GM10248 (cell line): ENCODE data around the gene HOMER3.

Source experiments
- CTCF ChIA-PET: fragments of 300-600 bp; sonication (Branson Sonifier 250); formaldehyde crosslinking; extraction: SDS; loops from one replicate; lab custom pipeline; 2021; ENCODE audit warnings: antibody characterized with exemption; lab: Yijun Ruan, JAX
- POLR2A ChIA-PET: fragments of 350-650 bp; sonication (Branson Sonifier 250); formaldehyde crosslinking; extraction: SDS; loops from one replicate; lab custom pipeline; 2020; ENCODE audit warnings: antibody characterized with exemption; lab: Yijun Ruan, JAX
- DNase-seq: peaks from one replicate; pipeline ENCODE4 v3.0.0; 2012; ENCODE audit errors: extremely low spot score
- CTCF ChIP-seq: IDR thresholded peaks from 2 replicates; pipeline ENCODE4 v1.5.1; 2012; ENCODE audit warnings: mild to moderate bottlenecking, low read depth; ENCODE audit errors: extremely low read depth, missing control alignments, control extremely low read depth

Gene HOMER3

GRCh38 chr19:18929311-18929710 lies 11.7 kb downstream of the HOMER3 start:
- CTCF ChIA-PET: interaction anchor here (1.9 kb wide), 1 partner anchor 10 kb away, joined by 6 read pairs; the partner anchor contains the start of genes COPE and DDX49
- no peak for DNase-seq
- POLR2A ChIA-PET: interaction anchor here (0.5 to 3.1 kb wide), 2 partner anchors 10 to 53 kb away, joined by 3 to 21 read pairs; partner anchors contain the start of genes COPE and DDX49
- no peak for TF ChIP-seq CTCF

- ChIA-PET CTCF (interaction anchor here (1.9 kb wide), 1 partner anchor 9 kb away, joined by 6 read pairs; the partner anchor contains the start of genes COPE and DDX49), POLR2A (interaction anchor here (3.1 kb wide), 1 partner anchor 9 kb away, joined by 21 read pairs; the partner anchor contains the start of genes COPE and DDX49)
- no peak for TF ChIP-seq CTCF
- DNase-seq: no peak
Observed at GRCh38 chr19:18928018-18928805, 12.8 kb downstream of the HOMER3 start.

GRCh38 chr19:18924684-18925213 lies 16.3 kb downstream of the HOMER3 start:
- no peak for DNase-seq
- ChIA-PET POLR2A (no interaction called here), CTCF (no interaction called here)
- TF ChIP-seq CTCF: no peak

- no peak for TF ChIP-seq CTCF
- DNase-seq: no peak
- ChIA-PET POLR2A (no interaction called here), CTCF (interaction anchor here (1.4 kb wide), 1 partner anchor 18 kb away, joined by 3 read pairs; no protein-coding TSS in a partner anchor)
Observed at GRCh38 chr19:18922228-18922985, 18.6 kb downstream of the HOMER3 start.

GRCh38 chr19:18921593-18921992 lies 19.4 kb downstream of the HOMER3 start:
- ChIA-PET CTCF (interaction anchor here (1.4 kb wide), 1 partner anchor 18 kb away, joined by 3 read pairs; no protein-coding TSS in a partner anchor), POLR2A (no interaction called here)

More at GRCh38 chr19:18921593-18921992, 19.4 kb downstream of the HOMER3 start:
- TF ChIP-seq CTCF: no peak
- DNase-seq: no peak
